IPS-18c (cell line): ENCODE results near the gene CLEC18C.
"Not testable (repeated sequence)": the region's sequence is repeated elsewhere in the genome, so short reads cannot be mapped to it uniquely, and the experiment has no call there.

Source experiments
- H3K4me3 ChIP-seq: 2 replicates; pipeline ENCODE4 v1.7.0; 2013; ENCODE audit warnings: low read depth, mild to moderate bottlenecking, low read length, moderate library complexity; ENCODE audit not compliant: insufficient read depth
- H3K9me3 ChIP-seq: one replicate; pipeline ENCODE4 v1.6.1; 2013; ENCODE audit warnings: mild to moderate bottlenecking, low read length, moderate library complexity; ENCODE audit not compliant: control insufficient read depth, insufficient read depth

The CLEC18C gene

GRCh38 chr16:70157477-70158260 lies 15.9 kb upstream of the CLEC18C start:
- Histone ChIP-seq H3K4me3 (no peak overlapping the region), H3K9me3 (no peaks in the 10 kb centered on the region)

- no peak overlapping the region for H3K4me3 ChIP-seq
- no peaks in the 10 kb centered on the region for H3K9me3 ChIP-seq
Measured at GRCh38 chr16:70158261-70158939, 15.2 kb upstream of the CLEC18C start.

DNA sequence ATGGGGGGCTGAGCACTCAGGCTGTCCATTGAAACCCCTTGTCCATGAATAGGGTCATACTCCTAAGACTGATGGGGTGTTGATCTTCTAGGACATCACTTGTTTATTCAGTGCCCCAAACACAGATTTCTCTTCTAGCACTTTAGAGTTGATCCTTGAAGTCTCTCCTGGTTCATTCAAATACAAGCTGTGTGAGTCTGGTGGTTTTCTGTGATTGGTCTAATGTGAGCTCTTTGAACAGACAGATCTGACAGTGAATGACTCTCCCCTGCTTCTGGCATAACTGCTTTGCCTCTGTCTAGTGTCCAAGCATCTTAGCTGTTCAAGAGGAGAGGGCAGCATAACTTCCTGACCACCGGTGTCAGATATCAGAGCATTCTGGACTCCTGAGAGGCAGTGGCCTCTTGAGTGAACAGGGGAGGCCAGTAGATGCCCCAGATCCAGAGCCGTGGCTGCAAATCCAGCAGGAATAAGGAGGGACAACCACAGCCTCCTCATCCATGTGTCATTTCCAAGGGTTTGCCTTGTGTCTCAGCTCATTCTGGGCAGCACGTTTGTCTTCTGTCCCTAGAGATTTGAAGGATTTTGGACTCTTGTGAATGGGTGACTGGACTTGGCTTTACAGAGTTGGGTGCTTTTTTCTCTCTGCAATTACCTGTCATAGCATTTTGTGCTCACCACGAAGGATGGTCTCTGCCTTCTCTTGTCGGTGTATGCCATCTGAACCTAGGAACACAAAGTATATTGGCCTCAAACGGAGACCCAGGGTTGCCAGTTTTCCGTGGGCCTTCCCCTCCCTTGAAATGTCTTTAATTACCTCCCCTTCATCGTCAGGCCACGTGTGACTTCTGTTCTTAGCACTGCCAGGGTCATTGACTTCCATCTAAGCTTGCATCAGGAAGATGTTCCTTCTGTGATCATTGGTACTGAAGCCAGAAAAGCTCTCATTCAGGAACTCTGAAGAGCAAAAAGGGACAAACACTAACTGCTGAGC lies 13.9 kb upstream of the CLEC18C start:
- Histone ChIP-seq H3K4me3 (no peak overlapping the region), H3K9me3 (no peaks in the 10 kb centered on the region)

GRCh38 chr16:70160388-70160787 lies 13.2 kb upstream of the CLEC18C start:
- no peaks in the 10 kb centered on the region for H3K9me3 ChIP-seq
- H3K4me3 ChIP-seq, result no peak overlapping the region

DNA sequence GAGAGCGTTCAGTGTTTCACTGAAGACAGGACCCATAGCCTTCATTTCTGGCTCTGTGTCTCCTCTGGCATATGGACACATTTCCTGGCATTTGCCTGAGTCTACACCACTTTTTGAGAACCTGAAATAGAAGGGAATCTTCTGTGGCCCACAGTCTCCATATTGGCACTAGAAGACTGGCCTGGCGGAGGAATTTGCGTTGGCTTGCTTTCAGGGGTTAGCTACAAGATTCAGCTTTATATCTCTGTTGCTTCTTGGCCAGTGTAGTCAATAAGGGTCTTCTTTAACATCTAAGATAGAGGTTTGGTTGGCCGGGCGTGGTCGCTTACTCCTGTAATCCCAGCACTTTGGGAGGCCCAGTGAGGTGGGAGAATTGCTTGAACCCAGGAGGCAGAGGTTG lies 12.8 kb upstream of the CLEC18C start:
- H3K4me3 ChIP-seq, result no peak overlapping the region
- H3K9me3 ChIP-seq, result no peaks in the 10 kb centered on the region

- Histone ChIP-seq H3K4me3 (no peak overlapping the region), H3K9me3 (no peaks in the 10 kb centered on the region)
Measured at GRCh38 chr16:70161350-70161749, 12.2 kb upstream of the CLEC18C start.

GRCh38 chr16:70162041-70162451 lies 11.5 kb upstream of the CLEC18C start:
- Histone ChIP-seq H3K4me3 (no peak overlapping the region), H3K9me3 (no peaks in the 10 kb centered on the region)

DNA sequence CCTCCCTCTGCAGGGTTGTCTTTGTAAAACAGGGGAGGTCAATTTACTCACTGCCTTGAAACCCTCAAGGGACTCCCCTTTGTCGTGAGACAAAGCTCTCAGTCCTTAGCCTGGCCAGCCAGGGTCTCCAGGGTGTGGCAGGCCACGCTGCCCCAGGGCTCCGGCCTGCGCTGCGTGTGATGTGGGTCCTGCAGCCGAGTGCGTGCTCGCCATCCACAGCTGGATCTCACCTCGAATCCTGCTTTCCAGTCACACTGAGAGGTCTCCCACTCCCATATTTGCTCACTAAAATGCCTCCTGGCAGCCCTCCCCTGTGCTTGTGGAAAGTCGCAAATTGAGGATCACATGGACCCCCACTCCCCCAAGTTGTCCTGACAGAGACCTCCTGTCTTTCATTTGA lies 10.0 kb upstream of the CLEC18C start:
- no peak overlapping the region for H3K4me3 ChIP-seq
- no peaks in the 10 kb centered on the region for H3K9me3 ChIP-seq

- H3K4me3 ChIP-seq, H3K9me3 ChIP-seq: not testable (repeated sequence)
Measured at GRCh38 chr16:70166688-70167087, 6.9 kb upstream of the CLEC18C start.

- not testable (repeated sequence) for H3K9me3 ChIP-seq, H3K4me3 ChIP-seq
Measured at GRCh38 chr16:70173916-70174315, 329 bp downstream of the CLEC18C start.

- H3K4me3 ChIP-seq, H3K9me3 ChIP-seq: not testable (repeated sequence)
Measured at GRCh38 chr16:70174387-70174932, 873 bp downstream of the CLEC18C start.

DNA sequence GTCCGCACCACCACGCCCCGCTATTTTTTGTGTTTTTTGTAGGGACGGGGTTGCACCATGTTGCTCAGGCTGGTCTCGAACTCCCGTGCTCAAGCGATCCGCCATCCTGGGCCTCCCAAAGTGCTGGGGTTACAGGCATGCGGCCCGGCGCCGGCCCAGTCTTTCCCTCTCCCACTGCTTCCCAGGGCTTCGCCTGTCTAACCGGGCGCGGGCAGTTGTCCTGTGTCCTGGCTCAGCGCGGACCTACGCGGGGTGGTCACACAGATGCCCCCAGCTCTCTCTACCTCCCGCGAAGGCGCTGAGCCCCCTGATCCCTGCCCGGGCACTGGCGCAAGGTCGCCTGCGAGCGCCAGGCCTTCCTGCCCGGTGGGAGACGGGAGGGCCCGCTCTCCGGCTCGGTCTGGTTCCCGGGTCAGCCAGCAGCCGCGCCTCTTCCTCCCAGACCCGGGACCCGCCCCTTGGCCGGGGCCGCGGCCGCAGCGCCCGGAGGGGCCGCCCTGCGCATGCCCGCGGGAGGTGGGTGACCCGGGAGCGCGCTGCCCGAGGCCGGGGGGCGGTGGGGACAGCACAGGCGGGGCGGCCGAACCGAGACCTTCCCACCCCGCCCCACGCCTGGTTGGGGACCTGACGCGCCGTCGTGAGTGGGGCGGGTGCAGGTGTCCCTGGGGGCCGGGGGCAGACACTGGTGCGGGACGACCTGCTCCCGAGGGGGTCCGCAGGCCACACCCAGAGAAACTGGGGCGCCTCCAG lies 14.4 kb downstream of the CLEC18C start:
- H3K4me3 ChIP-seq, result not testable (repeated sequence)

GRCh38 chr16:70188608-70188915 lies 15.0 kb downstream of the CLEC18C start:
- not testable (repeated sequence) for H3K4me3 ChIP-seq, H3K9me3 ChIP-seq

More for the DNA sequence above, 14.4 kb downstream of the CLEC18C start:
- not testable (repeated sequence) for H3K9me3 ChIP-seq

GRCh38 chr16:70190574-70190973 lies 17.0 kb downstream of the CLEC18C start:
- not testable (repeated sequence) for H3K9me3 ChIP-seq

DNA sequence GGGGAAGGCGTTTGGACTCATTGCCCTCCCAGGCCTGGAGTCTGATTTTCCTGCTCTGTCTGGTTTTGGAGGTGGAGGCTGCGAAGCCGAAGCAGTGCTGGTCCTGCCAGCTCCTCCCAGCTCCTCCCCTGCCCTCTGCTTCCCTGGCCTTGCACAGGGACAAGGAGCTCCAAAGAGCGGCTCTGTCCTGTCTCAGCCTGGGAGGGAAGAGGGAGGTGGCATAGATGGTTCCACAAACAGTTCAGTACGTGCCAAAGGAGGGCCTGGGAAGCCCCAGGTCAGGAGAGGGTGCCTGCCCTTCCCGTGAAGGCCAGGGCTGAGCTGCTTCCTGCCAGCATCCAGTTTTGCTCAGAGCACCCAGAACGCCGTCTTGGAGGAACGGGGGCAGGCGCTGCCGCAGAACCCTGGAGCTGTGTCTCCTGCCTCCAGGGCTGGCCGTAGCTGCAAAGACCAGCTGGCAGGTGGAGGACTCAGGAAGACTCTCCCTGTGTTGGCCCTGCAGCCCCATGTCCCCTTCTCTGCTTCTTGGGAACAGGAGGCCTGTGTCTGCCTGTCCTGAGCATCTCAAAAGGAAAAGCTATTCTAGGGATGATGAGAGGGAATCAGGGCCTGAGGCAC lies 23.2 kb downstream of the CLEC18C start:
- H3K4me3 ChIP-seq, H3K9me3 ChIP-seq: not testable (repeated sequence)

More at GRCh38 chr16:70190574-70190973, 17.0 kb downstream of the CLEC18C start:
- H3K4me3 ChIP-seq, result not testable (repeated sequence)

DNA sequence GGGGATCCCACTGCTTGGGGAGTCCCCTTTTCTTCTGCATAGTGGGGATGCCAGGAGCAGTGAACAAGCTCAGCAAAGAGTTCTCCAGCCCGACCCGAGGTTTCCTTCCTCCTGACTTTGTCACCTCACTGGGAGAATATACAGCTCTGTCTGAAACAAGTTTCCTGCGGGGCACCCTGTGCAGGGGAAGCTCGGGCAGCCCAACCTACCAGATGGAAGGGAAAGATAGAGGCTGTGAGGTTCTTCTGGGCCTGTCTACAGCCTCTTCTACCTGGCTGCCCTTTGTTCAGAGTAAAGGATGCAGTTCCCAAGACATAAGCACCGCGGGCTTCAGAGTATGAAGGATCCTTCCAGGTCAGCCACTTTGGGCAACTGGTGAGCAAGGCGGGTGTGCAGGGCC lies 24.0 kb downstream of the CLEC18C start:
- not testable (repeated sequence) for H3K9me3 ChIP-seq, H3K4me3 ChIP-seq
